ENCODE measurements around the gene ING5.
"Not testable (repeated sequence)": the region's sequence is repeated elsewhere in the genome, so short reads cannot be mapped to it uniquely, and the experiment has no call there.

Gene ING5

DNA sequence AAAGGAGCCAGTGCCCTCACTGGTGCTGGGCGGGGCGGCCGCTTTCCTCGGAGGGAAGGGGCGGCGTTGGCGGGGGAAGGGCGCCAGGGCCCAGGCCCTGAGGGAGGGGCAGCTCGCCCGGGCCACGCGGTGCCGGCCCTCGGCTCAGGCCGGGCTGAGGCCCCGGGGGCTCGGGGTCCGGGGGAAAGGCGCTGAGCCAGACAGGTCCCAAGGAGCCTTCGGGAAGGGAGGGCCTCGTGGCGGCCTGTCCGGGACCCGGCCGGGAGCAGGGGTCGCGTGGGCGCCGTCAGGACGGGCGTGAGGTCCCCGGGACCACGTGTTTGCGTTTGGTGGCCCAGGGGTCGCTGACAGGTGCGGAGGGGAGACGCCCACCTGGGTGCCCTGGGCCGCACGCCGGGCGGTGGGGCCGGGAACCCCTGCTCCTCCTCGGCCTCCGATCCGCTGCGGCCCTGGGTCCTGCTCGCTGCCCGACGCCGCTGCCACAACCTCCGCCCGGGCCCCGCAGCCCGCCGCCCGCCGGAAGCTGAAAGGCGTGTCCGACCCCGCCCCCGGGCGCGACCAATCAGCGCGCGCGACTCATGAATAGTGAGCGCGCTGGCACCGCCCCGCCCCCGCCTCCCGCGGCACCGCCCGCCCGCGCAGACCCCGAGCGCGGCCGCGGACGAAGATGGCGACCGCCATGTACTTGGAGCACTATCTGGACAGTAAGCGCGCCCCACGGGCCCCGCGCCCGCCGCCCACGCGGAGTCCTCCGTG lies at the start of gene ING5:
ING5 (plus strand) TSS at position 641 of the 756 bp plus-strand sequence; CDS start at position 668, 27 bp downstream.
- DNase-seq (ENCODE audit: low spot score), result peak; percentile 87

DNA sequence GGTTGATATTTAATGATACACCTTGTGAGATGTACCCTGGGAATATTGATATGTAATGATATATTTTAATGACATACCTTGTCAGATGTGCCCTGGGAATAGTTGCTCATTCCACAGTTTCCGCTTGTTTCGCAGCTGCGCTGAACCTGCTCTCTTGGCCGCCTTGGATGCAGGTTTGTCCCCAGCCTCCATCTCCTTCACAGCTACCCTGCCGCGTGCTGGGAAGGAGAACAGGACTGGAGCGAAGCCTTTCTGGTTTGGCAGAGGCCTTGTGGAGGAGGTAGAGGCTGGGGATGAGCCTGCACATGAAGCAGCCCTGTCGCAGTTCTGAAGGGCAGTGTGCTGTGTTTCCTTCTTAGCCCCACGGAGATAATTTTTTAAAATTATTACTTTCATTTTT lies 49.7 kb upstream of the ING5 start:
- no peak for DNase-seq (ENCODE audit: low spot score)

DNA sequence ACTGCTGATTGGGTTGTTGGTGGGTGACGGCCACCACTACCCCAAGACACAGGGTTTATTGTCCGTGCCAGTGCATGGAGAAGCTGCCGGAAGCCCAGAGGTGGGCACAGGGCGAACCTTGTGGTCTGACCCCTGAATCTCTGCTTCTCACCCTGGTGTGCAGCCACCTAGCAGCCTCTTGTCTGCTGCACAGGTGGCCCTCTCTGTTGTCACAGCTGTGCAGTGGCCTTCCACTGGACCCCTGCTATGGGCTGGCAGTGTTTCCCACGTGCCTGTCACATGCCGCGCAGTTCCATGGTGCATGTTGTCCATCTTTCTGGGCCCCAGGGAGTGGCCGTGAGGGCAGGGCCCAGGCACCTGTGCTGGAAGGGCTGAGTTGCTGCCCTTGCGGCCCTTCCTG lies 49.1 kb upstream of the ING5 start:
- no peak for DNase-seq (ENCODE audit: low spot score)

DNA sequence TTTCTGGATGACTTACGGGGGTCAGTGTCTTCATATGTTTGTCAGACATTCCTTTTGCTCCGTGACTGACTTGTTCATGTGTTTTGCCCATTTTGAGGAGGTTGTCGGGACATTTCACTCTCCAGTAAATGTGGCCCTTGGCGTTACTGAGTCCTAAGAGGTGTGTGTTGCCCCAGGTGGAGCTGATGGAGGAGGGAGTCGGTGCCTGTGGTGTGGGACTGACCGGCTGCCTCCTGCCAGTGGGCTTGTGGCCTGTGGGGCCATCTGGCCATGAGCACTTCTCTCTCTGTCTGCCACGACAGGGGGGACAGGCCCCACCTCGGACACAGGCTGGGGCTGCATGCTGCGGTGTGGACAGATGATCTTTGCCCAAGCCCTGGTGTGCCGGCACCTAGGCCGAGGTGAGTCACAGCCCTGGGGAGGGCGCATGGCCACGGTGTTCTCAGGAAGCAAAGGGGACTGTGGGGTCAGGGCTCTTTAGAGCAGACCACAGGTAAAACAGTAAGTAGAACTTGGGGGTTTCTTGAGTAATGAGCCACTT lies 48.6 kb upstream of the ING5 start:
- DNase-seq (ENCODE audit: low spot score), result no peak

DNA sequence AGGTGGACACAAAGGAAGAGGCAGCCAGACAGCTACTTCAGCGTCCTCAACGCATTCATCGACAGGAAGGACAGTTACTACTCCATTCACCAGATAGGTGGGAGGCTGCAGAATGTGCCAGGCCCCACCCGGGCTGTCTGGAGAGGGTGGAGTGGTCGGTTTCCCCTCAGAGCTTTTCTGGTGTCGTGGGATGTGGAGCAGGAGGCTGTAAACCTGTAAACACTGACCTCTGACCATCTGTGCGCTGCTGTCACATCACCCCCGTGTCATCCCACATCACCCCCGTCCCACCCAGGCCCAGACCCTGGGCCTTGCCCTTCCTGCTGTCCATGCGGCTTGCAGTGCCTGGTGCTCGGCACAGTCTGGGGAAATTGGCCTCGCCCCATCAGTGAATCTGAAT lies 47.3 kb upstream of the ING5 start:
- no peak for DNase-seq (ENCODE audit: low spot score)

DNA sequence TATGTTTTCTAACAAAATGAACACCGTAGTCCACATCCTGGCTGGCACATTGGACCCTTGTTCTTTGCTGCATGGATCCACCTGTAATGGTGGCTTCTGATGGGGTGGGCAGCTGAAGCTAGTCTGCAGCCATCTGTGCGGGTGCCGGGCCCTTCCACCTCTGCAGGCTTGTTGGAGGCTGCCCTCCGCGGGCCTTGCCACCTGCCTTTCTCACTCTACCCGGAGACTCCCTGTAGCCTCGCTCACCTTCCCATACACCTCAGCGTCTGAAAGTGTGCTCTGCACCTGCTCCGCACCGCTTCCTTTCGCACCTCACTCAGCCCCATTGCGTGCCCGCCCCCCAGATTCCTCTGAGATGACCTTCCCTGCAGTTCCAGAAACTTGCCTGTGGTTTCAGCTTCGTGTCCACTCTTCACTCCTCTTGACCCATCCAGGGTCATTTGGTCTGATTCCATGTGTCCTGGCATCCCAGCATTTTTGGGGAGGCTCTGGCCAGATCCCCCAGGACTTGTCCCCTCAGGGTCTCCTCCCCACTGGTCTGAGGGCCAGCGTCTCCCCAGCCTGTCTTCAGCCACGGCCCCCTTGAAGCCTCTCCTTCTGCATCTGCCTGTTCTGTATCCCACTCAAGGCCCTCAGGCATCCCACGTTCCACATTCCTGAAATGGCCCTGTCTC lies 46.2 kb upstream of the ING5 start:
- DNase-seq (ENCODE audit: low spot score), result no peak

DNA sequence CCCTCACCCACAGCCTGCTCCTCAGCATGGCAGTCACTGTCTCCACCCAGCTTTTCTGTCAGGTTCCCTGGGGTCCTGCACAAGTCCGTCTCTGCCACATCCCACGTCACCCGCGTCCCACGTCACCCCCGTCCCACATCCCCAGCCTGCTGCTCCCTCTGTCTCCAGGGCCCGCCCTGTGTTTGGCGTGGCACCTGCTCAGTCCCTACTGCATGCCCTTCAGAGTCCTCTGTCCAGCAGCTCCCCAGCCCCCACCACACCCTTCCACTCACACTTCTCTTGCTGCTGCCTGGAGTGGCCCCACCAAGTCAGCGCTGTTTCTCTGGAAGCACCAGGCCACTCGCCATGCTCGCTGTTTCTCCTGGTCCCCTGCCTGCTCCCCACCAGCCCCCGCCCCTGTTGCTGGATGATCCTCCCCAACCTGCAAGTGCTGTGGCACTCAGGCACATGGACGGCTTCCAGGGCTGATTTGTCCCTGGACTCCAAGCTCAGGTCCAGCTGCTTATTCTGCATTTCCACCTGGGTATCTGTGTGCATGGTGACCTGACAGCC lies 45.6 kb upstream of the ING5 start:
- no peak for DNase-seq (ENCODE audit: low spot score)

DNA sequence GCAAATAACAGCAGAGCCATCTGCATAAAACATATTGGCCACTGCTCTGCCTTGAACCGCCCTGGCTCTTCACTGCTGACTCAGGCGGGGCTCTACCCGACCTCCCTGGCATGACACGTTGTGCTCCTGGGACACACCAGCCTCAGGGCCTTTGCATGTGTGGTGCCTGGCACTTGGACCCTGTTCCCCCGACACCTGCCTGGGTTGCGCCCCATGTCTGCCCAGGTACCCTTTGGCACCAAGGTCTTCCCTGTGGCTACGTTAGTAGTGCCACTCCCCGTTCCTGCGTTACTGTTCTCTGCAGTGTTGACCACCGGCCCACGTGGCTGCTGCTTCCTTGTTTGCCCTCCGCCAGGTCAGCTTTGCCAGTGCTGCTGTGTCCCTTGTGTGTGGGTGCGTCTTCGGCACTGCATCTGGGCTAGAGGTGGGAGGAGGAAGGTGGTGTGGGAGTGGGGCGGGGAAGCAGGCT lies 44.0 kb upstream of the ING5 start:
- no peak for DNase-seq (ENCODE audit: low spot score)

DNA sequence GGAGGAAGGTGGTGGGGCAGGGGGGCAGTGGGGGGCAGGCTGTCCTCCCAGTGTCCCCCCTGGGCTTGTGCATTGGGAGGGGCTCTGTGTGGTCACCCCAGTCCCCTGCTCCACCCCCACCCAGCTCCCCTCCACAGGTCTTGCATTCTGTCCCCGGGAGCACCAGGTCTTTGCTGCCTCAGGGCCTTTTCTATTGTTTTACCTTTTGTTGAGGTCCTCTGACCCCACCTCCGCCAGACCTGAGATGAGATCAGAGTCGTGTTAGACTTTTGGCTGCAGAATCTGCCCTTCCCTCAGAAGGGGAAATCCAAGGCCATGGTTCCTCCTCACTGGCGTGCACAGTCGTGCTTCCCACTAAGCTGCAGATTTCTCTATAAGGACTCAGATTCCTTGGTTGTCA lies 43.5 kb upstream of the ING5 start:
- DNase-seq (ENCODE audit: low spot score), result no peak

DNA sequence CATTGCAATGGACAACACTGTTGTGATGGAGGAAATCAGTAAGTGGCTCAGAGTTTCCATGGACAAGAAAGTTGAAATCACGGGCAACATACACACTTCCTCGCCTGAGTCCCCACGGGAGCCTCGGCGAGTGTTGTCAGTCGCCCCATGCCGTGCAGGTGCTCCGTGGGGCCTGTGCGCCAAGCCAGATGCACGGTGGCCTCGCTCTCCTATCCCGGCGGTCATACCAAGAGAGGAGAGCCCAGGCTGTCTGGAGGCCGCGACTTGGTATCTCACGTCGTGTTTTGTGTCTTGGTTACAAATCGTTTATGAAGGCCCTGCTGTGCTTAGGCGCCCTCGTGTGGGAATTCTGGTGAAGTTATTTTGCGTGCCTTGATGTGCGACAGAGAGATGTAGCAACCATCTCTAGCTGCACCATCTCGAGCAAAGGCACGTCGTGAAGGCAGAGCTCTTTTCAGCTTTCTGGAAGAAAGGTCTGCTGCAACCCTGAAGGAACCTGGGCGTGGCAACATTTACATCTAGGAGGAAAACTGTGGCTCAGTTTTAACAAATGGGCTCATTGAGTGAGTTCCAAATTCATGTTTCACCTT lies 42.6 kb upstream of the ING5 start:
- DNase-seq (ENCODE audit: low spot score), result peak; percentile 47

DNA sequence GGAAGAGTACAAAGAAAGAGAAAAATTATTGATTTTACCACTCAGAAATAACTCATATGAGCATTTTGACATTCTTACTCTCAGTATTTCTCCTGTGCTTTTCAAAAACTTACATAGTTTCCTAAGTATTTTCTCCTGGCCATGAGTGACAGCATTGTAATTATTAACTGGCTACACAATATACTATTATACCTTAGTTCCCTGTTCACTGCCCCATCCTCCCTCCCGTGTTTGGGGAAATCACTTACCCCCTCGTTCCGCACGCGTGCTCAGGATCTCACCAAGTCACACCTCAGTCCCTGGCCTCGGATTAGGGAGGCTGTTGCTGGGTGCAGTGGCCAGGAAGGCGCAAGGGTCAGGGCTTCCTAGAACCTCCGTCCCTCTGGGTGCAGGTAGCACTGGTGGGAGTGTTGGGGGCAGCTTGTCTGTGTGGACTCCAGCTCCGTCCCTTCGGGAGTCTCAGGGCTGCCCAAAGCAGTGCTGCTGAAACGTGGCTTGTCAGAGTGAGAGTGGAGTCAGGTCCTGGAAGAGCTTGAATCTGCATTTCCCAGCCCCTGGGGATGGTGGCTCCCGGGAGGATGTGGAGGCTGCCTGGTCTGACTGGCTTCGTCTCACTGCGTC lies 41.1 kb upstream of the ING5 start:
- DNase-seq (ENCODE audit: low spot score), result no peak

DNA sequence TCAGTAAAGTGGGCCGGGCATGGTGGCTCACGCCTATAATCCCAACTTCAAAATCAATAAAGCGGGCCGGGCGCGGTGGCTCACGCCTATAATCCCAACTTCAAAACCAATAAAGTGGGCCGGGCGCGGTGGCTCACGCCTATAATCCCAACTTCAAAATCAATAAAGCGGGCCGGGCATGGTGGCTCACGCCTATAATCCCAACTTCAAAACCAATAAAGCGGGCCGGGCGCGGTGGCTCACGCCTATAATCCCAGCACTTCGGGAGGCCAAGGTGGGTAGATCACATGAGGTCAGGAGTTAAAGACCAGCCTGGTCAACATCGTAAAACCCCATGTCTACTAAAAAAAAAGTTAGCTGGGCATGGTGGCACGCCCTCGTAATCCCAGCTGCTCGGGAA lies 39.1 kb upstream of the ING5 start:
- DNase-seq (ENCODE audit: low spot score), result not testable (repeated sequence)

DNA sequence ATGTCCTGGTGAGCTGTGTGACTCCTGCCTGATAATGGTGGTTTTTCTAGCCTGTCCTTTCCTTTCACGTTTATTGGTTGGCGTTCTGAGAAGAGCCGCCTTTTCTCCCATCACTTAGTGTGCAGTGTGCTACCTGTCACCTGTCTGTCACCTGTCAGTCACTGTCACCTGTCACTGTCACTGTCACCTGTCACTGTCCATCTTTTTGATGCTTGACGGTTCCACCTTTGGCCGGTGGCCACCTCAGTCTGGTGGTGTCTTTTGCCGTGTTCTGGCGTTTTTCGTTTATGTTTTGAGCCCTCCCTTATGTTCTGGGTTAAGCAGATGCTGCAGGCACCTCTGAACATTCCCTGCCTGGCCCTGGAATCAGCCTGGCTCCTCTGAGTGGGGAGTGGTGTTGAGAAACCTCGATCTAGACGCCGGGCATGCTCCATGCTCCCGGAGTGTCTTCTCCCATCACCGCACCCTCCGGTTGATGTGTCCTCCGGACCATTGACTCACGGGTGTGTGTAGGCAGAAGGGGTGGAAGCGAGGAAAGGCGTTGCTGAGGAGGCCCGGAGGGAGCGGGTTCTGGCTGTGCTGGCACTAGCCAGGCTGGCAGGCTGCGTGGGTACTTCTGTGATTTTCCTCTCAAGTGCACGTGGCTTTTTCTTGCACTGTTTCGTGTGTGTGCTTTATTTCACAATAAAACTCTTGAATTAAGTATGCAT lies 36.0 kb upstream of the ING5 start:
- DNase-seq (ENCODE audit: low spot score), result no peak

DNA sequence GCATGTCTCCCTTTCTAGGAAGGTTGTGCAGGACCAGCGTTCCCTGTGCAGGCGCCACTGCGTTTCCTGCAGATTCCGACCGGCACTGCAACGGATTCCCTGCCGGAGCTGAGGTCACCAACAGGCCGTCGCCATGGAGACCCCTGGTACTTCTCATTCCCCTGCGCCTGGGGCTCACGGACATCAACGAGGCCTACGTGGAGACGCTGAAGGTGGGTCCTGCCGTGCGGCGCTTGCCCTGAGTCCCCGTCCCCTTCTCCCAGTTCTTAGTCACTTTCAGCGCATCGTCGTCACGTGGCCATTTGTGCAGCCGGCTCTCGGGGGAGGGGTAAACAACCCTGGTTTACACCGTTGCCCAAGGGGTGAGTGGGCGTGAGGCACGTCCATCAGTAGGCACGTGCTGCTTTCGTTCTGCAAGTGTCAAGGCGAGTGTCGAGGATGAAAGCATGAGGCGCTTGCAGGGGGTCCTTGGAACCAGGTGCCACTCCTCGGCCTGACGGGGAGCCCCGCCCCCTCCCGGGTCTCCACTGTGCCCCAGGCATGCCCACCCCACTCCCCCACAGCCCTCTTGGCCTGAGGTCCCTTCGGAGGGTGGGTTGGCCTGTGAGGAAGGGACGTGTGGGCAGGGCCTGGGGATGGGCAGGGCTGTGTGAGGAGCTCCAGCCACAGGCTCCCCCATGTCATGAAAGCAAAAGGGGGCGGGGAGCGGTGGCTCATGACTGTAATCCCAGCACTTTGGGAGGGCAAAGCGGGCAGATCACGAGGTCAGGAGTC lies 35.0 kb upstream of the ING5 start:
- peak; percentile 89 for DNase-seq (ENCODE audit: low spot score)

DNA sequence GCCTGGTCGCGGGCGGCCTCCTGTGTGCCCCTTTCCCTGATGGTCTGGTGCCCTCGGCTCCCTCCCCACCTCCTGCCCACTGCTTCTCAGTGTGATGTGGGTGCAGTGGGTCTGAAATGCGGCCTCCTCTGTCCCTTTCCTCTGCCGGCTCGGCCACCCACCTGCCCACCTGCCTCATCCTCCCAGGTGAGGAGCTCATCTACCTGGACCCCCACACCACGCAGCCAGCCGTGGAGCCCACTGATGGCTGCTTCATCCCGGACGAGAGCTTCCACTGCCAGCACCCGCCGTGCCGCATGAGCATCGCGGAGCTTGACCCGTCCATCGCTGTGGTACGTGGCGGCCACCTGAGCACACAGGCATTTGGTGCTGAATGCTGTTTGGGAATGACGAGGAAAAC lies 33.5 kb upstream of the ING5 start:
- DNase-seq (ENCODE audit: low spot score), result no peak

DNA sequence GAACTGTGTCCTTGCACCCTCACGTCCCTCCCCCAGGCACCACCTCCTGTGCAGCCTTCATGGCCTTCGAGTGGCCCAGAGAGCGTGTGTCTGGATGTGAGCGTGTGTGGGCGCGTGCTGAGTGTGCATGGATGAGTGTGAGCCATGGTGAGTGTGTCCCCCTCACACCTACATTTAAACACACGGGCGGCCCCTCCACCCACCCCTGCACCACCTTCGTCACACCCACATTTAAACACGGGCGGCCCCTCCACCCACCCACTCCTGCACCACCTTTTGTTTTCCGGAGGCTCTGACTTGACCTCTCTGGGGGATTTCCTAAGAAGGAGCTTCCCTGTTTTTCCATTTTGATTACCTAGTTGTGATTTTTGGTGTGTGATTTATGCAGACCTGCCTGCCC lies 33.0 kb upstream of the ING5 start:
- no peak for DNase-seq (ENCODE audit: low spot score)

DNA sequence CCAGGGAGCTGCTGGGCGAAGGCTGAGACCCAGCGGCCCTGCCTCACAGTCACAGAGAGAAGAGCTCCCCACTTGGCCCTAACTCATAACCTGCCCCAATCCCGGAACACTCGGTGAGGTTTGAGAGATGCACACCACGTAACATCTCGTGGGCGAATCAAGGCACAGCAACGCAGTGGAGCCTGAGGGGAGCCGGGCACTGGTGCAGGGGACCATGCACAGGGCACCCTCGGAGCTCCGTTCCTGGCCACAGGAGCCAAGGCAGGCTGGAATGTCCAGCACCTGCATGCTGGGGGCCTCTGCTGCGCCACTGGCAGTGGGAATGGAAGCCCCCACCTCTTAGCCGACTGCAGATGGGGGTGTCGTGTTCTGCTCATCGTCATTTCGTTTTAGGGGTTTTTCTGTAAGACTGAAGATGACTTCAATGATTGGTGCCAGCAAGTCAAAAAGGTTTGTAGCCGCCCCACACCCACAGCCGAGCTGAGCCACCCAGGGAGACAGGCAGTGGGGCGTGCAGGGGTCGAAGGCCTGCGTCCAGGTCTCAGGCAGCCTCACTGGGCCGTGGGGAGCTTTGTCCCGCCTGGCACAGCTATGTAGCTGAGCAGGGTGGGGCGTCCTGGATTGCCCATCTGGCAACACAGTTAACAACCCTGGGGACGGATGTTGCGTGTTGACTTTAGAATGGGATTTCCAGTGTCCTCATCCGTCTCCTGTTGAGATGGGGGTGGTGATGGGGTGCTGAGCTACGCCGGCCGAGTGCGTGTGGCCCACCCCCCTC lies 31.3 kb upstream of the ING5 start:
- DNase-seq (ENCODE audit: low spot score), result no peak

DNA sequence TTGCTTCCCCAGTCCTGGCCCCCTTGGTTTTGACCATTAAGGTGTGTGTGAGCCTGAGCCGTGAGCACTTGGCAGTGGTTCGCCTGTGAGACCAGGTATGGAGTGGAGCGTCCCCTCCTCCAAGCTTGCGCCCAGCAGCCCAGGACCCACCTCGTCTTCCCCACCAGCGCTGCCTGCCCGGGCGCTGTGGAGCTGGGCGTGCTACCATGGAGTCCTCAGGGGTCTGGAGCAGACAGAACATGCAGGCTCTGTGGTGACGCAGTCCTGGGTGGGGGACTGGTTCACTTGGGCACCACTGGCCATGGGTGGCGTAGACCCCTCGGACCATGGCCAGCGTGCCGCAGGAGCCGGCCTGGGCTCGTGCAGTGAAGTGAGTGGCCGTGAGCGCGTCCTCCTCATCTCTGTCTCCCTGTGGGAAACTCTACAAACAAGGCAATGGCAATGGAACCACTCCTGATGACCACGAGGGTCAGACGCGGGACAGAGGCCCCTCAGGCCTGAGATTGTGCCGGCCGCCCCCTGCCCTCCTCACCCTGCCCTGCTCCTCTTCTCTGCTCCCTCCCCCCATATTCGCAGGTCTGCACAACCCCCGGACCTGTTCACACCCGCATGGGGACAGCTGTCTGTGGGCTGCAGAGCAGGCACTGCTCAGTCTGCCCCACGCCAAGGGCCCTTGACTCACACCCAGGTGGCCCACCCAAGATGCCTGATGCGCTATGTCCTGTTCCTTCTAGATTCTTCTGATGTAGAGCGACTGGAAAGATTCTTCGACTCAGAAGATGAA lies 30.2 kb upstream of the ING5 start:
- no peak for DNase-seq (ENCODE audit: low spot score)
